Measurements from ENCODE around the gene HCK. TPM values are rescaled to one million over a fixed set of nuclear protein-coding genes. Genes with fewer than 3 reads are reported as not detected.
A peak's percentile ranks its signal among the peaks of the same experiment; 100 is the strongest.

Gene HCK
- total and polyA plus RNA-seq, 7 donors, result 8.6 to 28.0 (median 17.5) TPM

GRCh38 chr20:32040142-32040953 lies 11.7 kb upstream of the HCK start:
- TF ChIP-seq POLR2AphosphoS5 (IDR thresholded peaks at IDR 0.05) (no peak), POLR2A (IDR thresholded peaks at IDR 0.05) (no peak)
- no peaks in the 10 kb centered on the region for H3K36me3 ChIP-seq
- no peaks in the 10 kb centered on the region for H3K4me1 ChIP-seq
- H3K27ac ChIP-seq, result no peak overlapping the region
- intact Hi-C loops (cut with DNase I), result no loop called here
- H3K4me3 ChIP-seq, result no peak overlapping the region
- no peak for DNase-seq
- H3K9me3 ChIP-seq, result no peaks in the 10 kb centered on the region
- 40 to 43% methylated on average over 10 of the region's 10 CpGs for WGBS, 2 donors
- peaks cover 3 to 41% (median 6%) of the 10 kb centered on the region in 3 donors for H3K27me3 ChIP-seq

- no peak for DNase-seq
- H3K9me3 ChIP-seq, result no peaks in the 10 kb centered on the region
- no peaks in the 10 kb centered on the region for H3K4me1 ChIP-seq
- no peak overlapping the region for H3K27ac ChIP-seq
- TF ChIP-seq EP300 (IDR thresholded peaks at IDR 0.05) (no peak), CTCF (IDR thresholded peaks at IDR 0.05) (no peak), POLR2AphosphoS5 (IDR thresholded peaks at IDR 0.05) (no peak), POLR2A (IDR thresholded peaks at IDR 0.05) (no peak)
- no peaks in the 10 kb centered on the region for H3K36me3 ChIP-seq
- peaks cover 0 to 19% (median 18%) of the 10 kb centered on the region in 3 donors for H3K27me3 ChIP-seq
- intact Hi-C loops (cut with DNase I), result no loop called here
- H3K4me3 ChIP-seq, result no peak overlapping the region
- 66 to 75% methylated on average over 3 of the region's 3 CpGs for WGBS, 2 donors
Observed at GRCh38 chr20:32045999-32046398, 6.0 kb upstream of the HCK start.

GRCh38 chr20:32050324-32050841 lies 1.7 kb upstream of the HCK start:
- Histone ChIP-seq H3K4me3 (no peak overlapping the region), H3K27me3 (peaks cover 20 to 56% (median 49%) of the 10 kb centered on the region in 3 donors), H3K9me3 (no peaks in the 10 kb centered on the region), H3K36me3 (no peaks in the 10 kb centered on the region), H3K27ac (no peak overlapping the region), H3K4me1 (peaks cover 0 to 14% (median 9%) of the 10 kb centered on the region in 4 donors)
- intact Hi-C loops (cut with DNase I), result loop anchor here (10.0 kb wide), 1 partner anchor 56 kb away; no protein-coding TSS in a partner anchor
- WGBS, 2 donors, result 85 to 92% methylated on average over 4 of the region's 4 CpGs
- DNase-seq, result no peak
- TF ChIP-seq CTCF (IDR thresholded peaks at IDR 0.05) (no peak), EP300 (IDR thresholded peaks at IDR 0.05) (no peak), POLR2AphosphoS5 (IDR thresholded peaks at IDR 0.05) (no peak), POLR2A (IDR thresholded peaks at IDR 0.05) (no peak)

- TF ChIP-seq CTCF (IDR thresholded peaks at IDR 0.05) (no peak), POLR2AphosphoS5 (IDR thresholded peaks at IDR 0.05) (no peak), POLR2A (IDR thresholded peaks at IDR 0.05) (no peak), EP300 (IDR thresholded peaks at IDR 0.05) (no peak)
- H3K27ac ChIP-seq, result peak overlapping the region in 1 of 4 donors; percentile 64
- WGBS, 2 donors, result 16 to 26% methylated on average over 17 of the region's 17 CpGs
- H3K4me3 ChIP-seq, result peak overlapping the region in 1 of 4 donors; percentile 46
- H3K27me3 ChIP-seq, result peaks cover 20 to 60% (median 49%) of the 10 kb centered on the region in 3 donors
- H3K36me3 ChIP-seq, result no peaks in the 10 kb centered on the region
- intact Hi-C loops (cut with DNase I), result loop anchor here (10.0 kb wide), 1 partner anchor 56 kb away; no protein-coding TSS in a partner anchor
- peaks cover 0 to 14% (median 9%) of the 10 kb centered on the region in 4 donors for H3K4me1 ChIP-seq
- no peaks in the 10 kb centered on the region for H3K9me3 ChIP-seq
- peak; percentile 72 for DNase-seq
Observed at GRCh38 chr20:32050851-32051556, 1.0 kb upstream of the HCK start.

GRCh38 chr20:32051720-32052089 lies 337 bp upstream of the HCK start:
- WGBS, 2 donors, result 13 to 27% methylated on average over 14 of the region's 14 CpGs
- peaks cover 20 to 64% (median 49%) of the 10 kb centered on the region in 3 donors for H3K27me3 ChIP-seq
- no peaks in the 10 kb centered on the region for H3K36me3 ChIP-seq
- H3K9me3 ChIP-seq, result no peaks in the 10 kb centered on the region
- DNase-seq, result no peak
- peaks cover 0 to 14% (median 9%) of the 10 kb centered on the region in 4 donors for H3K4me1 ChIP-seq
- H3K27ac ChIP-seq, result peak overlapping the region in 3 of 4 donors; percentile 59 to 67 (median 64)
- TF ChIP-seq EP300 (IDR thresholded peaks at IDR 0.05), result no peak
- TF ChIP-seq POLR2AphosphoS5 (IDR thresholded peaks at IDR 0.05), result no peak
- TF ChIP-seq CTCF (IDR thresholded peaks at IDR 0.05), result no peak
- no peak for TF ChIP-seq POLR2A (IDR thresholded peaks at IDR 0.05)
- peak overlapping the region in 2 of 4 donors; percentile 31 to 46 for H3K4me3 ChIP-seq
- intact Hi-C loops (cut with DNase I), result loop anchor here (10.0 kb wide), 1 partner anchor 57 kb away; no protein-coding TSS in a partner anchor

Measured in sigmoid colon (tissue), 7 donors.